EH (cell line): Measurements from ENCODE around the gene PDXK.

Experiments
- DNase-seq: peaks from one replicate; pipeline ENCODE4 v3.0.0-alpha.2; 2015; ENCODE audit warnings: low read depth

Gene PDXK

GRCh38 chr21:43723648-43724047 lies 4.7 kb downstream of the PDXK start:
- no peak for DNase-seq

- no peak for DNase-seq
Measured at GRCh38 chr21:43726686-43727518, 8.0 kb downstream of the PDXK start.

GRCh38 chr21:43727519-43728153 lies 8.7 kb downstream of the PDXK start:
- DNase-seq = peak; percentile 45

- DNase-seq = no peak
Measured at GRCh38 chr21:43728154-43728466, 9.2 kb downstream of the PDXK start.

GRCh38 chr21:43728467-43729390 lies 9.8 kb downstream of the PDXK start:
- DNase-seq = peak; percentile 99

- no peak for DNase-seq
Measured at GRCh38 chr21:43731476-43731875, 12.5 kb downstream of the PDXK start.

GRCh38 chr21:43731891-43732711 lies 13.2 kb downstream of the PDXK start:
- DNase-seq = no peak

- DNase-seq = no peak
Measured at GRCh38 chr21:43733060-43733459, 14.1 kb downstream of the PDXK start.

- DNase-seq = peak; percentile 57
Measured at GRCh38 chr21:43733529-43734071, 14.7 kb downstream of the PDXK start.

GRCh38 chr21:43734131-43734927 lies 15.4 kb downstream of the PDXK start:
- DNase-seq = no peak

GRCh38 chr21:43734928-43735229 lies 15.9 kb downstream of the PDXK start:
- peak; percentile 41 for DNase-seq

GRCh38 chr21:43735236-43736091 lies 16.5 kb downstream of the PDXK start:
- DNase-seq = no peak

GRCh38 chr21:43736224-43736883 lies 17.4 kb downstream of the PDXK start:
- no peak for DNase-seq

GRCh38 chr21:43737158-43737950 lies 18.4 kb downstream of the PDXK start:
- no peak for DNase-seq

- DNase-seq = no peak
Measured at GRCh38 chr21:43739621-43740435, 20.9 kb downstream of the PDXK start.

GRCh38 chr21:43740497-43741156 lies 21.7 kb downstream of the PDXK start:
- no peak for DNase-seq
